ENCODE measurements around the gene MAMDC4. TPM values are rescaled to one million over a fixed set of nuclear protein-coding genes. Genes with fewer than 3 reads are reported as not detected.

MAMDC4 gene
- total RNA-seq, 1 experiment from 2014 or later, result 6.3 TPM

- intact Hi-C loops (cut with micrococcal nuclease; ENCODE audit: unreplicated experiment) (no loop called here), in situ Hi-C loops (cut with HindIII; ENCODE audit: low pct_unique_long_range_greater_than_20kb, low sequenced_read_pairs) (no loop called here)
- DNase-seq (ENCODE audit: low read depth, low spot score) (no peak), ATAC-seq (no peak; the same call in 1 of the 2 replicates)
- TF ChIP-seq CTCF (IDR thresholded peaks at IDR 0.05) (no peak), SIN3A (IDR thresholded peaks at IDR 0.05; ENCODE audit: borderline replicate concordance, insufficient read depth, low read depth, low read length) (0 out of 2 replicates have a peak, but pooled peaks have one; percentile 26), POLR2AphosphoS5 (IDR thresholded peaks at IDR 0.05; ENCODE audit: low read depth, low read length) (no peak), TCF7L2 (IDR thresholded peaks at IDR 0.05; ENCODE audit: low read depth, low read length) (no peak)
- POLR2A ChIA-PET, result interaction anchor here (0.7 kb wide), 1 partner anchor 59 kb away, joined by 3 read pairs; no protein-coding TSS in a partner anchor
- Histone ChIP-seq H3K9me3 (ENCODE audit: control insufficient read depth, insufficient read depth, low read depth, low read length) (no peaks in the 10 kb centered on the region), H3K36me3 (ENCODE audit: control insufficient read depth, insufficient read depth, low read length) (no peaks in the 10 kb centered on the region; the same call in 1 of the 2 replicates), H3K4me1 (ENCODE audit: control insufficient read depth, insufficient read depth, low read length) (peaks cover 23% of the 10 kb centered on the region), H3K27me3 (ENCODE audit: control insufficient read depth, insufficient read depth, low read length) (no peaks in the 10 kb centered on the region), H3K4me3 (ENCODE audit: low read depth in 2 of 2, low read length in 2 of 2) (peak overlapping the region; percentile 73 to 80), H3K27ac (ENCODE audit: low read length) (peak overlapping the region; percentile 86)
- CTCF ChIA-PET, result no interaction called here
- BruUV-seq (replicated peaks), result no TSS peak
These were observed 34.8 kb downstream of the MAMDC4 start for GRCh38 chr9:136886610-136887597.

- ATAC-seq (no peak), DNase-seq (ENCODE audit: low read depth, low spot score) (no peak)
- Histone ChIP-seq H3K4me1 (ENCODE audit: control insufficient read depth, insufficient read depth, low read length) (peaks cover 10% of the 10 kb centered on the region), H3K27ac (ENCODE audit: low read length) (peak overlapping the region; percentile 86; the same call in 1 of the 2 replicates), H3K27me3 (ENCODE audit: control insufficient read depth, insufficient read depth, low read length) (no peaks in the 10 kb centered on the region), H3K4me3 (ENCODE audit: low read depth in 2 of 2, low read length in 2 of 2) (no peak overlapping the region), H3K9me3 (ENCODE audit: control insufficient read depth, insufficient read depth, low read depth, low read length) (no peaks in the 10 kb centered on the region), H3K36me3 (ENCODE audit: control insufficient read depth, insufficient read depth, low read length) (no peaks in the 10 kb centered on the region; the same call in 1 of the 2 replicates)
- BruUV-seq (replicated peaks), result no TSS peak
- in situ Hi-C loops (cut with HindIII; ENCODE audit: low pct_unique_long_range_greater_than_20kb, low sequenced_read_pairs) (no loop called here), intact Hi-C loops (cut with micrococcal nuclease; ENCODE audit: unreplicated experiment) (no loop called here)
- TF ChIP-seq SIN3A (IDR thresholded peaks at IDR 0.05; ENCODE audit: borderline replicate concordance, insufficient read depth, low read depth, low read length), result no peak
- no peak for TF ChIP-seq REST (IDR thresholded peaks at IDR 0.05; ENCODE audit: insufficient read depth in 1 of 2, low read depth in 2 of 2, low read length in 1 of 2)
- TF ChIP-seq POLR2AphosphoS5 (IDR thresholded peaks at IDR 0.05; ENCODE audit: low read depth, low read length), result no peak
- no peak for TF ChIP-seq CTCF (IDR thresholded peaks at IDR 0.05)
- no peak for TF ChIP-seq TCF7L2 (IDR thresholded peaks at IDR 0.05; ENCODE audit: low read depth, low read length)
- CTCF ChIA-PET, result no interaction called here
- POLR2A ChIA-PET, result no interaction called here
These were observed 36.3 kb downstream of the MAMDC4 start for GRCh38 chr9:136888454-136888853.
